Kidney (tissue), 14 donors: ENCODE data around the gene FAF2. TPM values are rescaled to one million over a fixed set of nuclear protein-coding genes. Genes with fewer than 3 reads are reported as not detected.

Source experiments
- DNase-seq, 5 donors: peaks; one replicate each; pipeline ENCODE4 v3.0.0-alpha.2; 2013 to 2020
- FAIRE-seq: peaks from 2 replicates; lab custom pipeline; 2012; peaks lifted over from hg19 to GRCh38; lab: Jason Lieb, UNC
- H3K27ac ChIP-seq, 2 donors: one replicate each; pipeline ENCODE4 v1.7.0; 2013; ENCODE audit warnings: low read depth in 2 of 2, low read length in 2 of 2, inconsistent platforms in 1 of 2
- H3K27me3 ChIP-seq: one replicate; pipeline ENCODE4 v1.7.1; 2013; ENCODE audit warnings: low read length, inconsistent platforms; ENCODE audit not compliant: control insufficient read depth, insufficient read depth
- H3K36me3 ChIP-seq, 3 donors: one replicate each; pipeline versions ENCODE4 v1.7.0 to v1.7.1; 2013; ENCODE audit warnings: low read length in 3 of 3, control low read depth in 1 of 3, inconsistent platforms in 1 of 3; ENCODE audit not compliant: insufficient read depth in 3 of 3, control insufficient read depth in 2 of 3
- H3K4me1 ChIP-seq, 3 donors: one replicate each; pipeline versions ENCODE4 v1.7.0 to v1.7.1; 2013; ENCODE audit warnings: low read length in 3 of 3, inconsistent platforms in 1 of 3, low read depth in 1 of 3; ENCODE audit not compliant: control insufficient read depth in 2 of 3, insufficient read depth in 2 of 3
- H3K4me3 ChIP-seq, 3 donors: one replicate each; pipeline versions ENCODE4 v1.7.0 to v1.8.1; 2013; ENCODE audit warnings: low read length in 3 of 3, control low read depth in 1 of 3, inconsistent platforms in 1 of 3
- H3K9ac ChIP-seq, 3 donors: one replicate each; pipeline versions ENCODE4 v1.7.0 to v1.7.1; 2013; ENCODE audit warnings: low read length in 3 of 3, control low read depth in 1 of 3, inconsistent platforms in 1 of 3
- H3K9me3 ChIP-seq, 3 donors: one replicate each; pipeline versions ENCODE4 v1.7.0 to v1.7.1; 2013; ENCODE audit warnings: low read length in 3 of 3, control low read depth in 1 of 3, inconsistent platforms in 1 of 3; ENCODE audit not compliant: control insufficient read depth in 2 of 3, insufficient read depth in 1 of 3
- CTCF ChIP-seq: IDR thresholded peaks from 3 replicates; pipeline ENCODE4 v1.5.1; 2012; ENCODE audit warnings: mild to moderate bottlenecking, moderate library complexity, borderline replicate concordance; ENCODE audit not compliant: insufficient read depth; ENCODE audit errors: extremely low read depth
- intact Hi-C: fragments of 100-400 bp; cut with DNase I; formaldehyde crosslinking; loops from one replicate; pipeline ENCODE4 v1.11.1; 2022
- polyA plus RNA-seq: library from polyadenylated mRNA; stranded (reverse); fragments of 350-450 nt; fragmentation: Illumina TruSeq; extraction: RNeasy Lipid Tissue Mini Kit (QIAGEN cat#74804); gene quantifications from one replicate; pipeline ENCODE4 v1.2.3, GENCODE V29; 2014; ENCODE audit warnings: low read depth, low replicate concordance; ENCODE audit not compliant: insufficient read depth
- total RNA-seq: library from RNA; stranded (reverse); fragmentation: NEBNext Ultra II Directional; extraction: Animal tissue kit (Norgen Biotek cat#: 25700); gene quantifications from one replicate; pipeline ENCODE4 v1.2.1, GENCODE V29; 2021
- donor health status: control.
- donor health status: control.
- donor health status: control.
- donor health status: control.
- donor health status: control.
- donor health status: DM: yes; HTN: yes; CAD: no.
- donor health status: Normal renal cell carcinoma (clear cell type).

Gene FAF2
- total and polyA plus RNA-seq, 2 donors from 2014 or later = 11.1 to 31.7 TPM

GRCh38 chr5:176410486-176411180 is 37.6 kb upstream of the FAF2 start:
- no peak overlapping the region for H3K4me3 ChIP-seq
- no peaks in the 10 kb centered on the region for H3K9me3 ChIP-seq
- no peak for TF ChIP-seq CTCF
- H3K9ac ChIP-seq = no peak overlapping the region
- peaks cover 0 to 5% (median 0%) of the 10 kb centered on the region in 3 donors for H3K4me1 ChIP-seq
- H3K27ac ChIP-seq = no peak overlapping the region
- H3K27me3 ChIP-seq = no peaks in the 10 kb centered on the region
- FAIRE-seq (no peak), DNase-seq (no peak)
- intact Hi-C loops = no loop called here
- H3K36me3 ChIP-seq = peaks cover 0 to 8% (median 0%) of the 10 kb centered on the region in 3 donors

GRCh38 chr5:176412517-176413254 is 35.5 kb upstream of the FAF2 start:
- intact Hi-C loops = no loop called here
- DNase-seq (no peak), FAIRE-seq (no peak)
- H3K9me3 ChIP-seq = no peaks in the 10 kb centered on the region
- no peaks in the 10 kb centered on the region for H3K27me3 ChIP-seq
- H3K36me3 ChIP-seq = peaks cover 0 to 8% (median 0%) of the 10 kb centered on the region in 3 donors
- H3K4me3 ChIP-seq = no peak overlapping the region
- H3K4me1 ChIP-seq = peaks cover 0 to 13% (median 5%) of the 10 kb centered on the region in 3 donors
- TF ChIP-seq CTCF = no peak
- no peak overlapping the region for H3K27ac ChIP-seq
- no peak overlapping the region for H3K9ac ChIP-seq

GRCh38 chr5:176413255-176413565 is 35.0 kb upstream of the FAF2 start:
- DNase-seq (no peak), FAIRE-seq (no peak)
- intact Hi-C loops = no loop called here
- Histone ChIP-seq H3K9ac (no peak overlapping the region), H3K27me3 (no peaks in the 10 kb centered on the region), H3K4me1 (peaks cover 0 to 13% (median 5%) of the 10 kb centered on the region in 3 donors), H3K4me3 (no peak overlapping the region), H3K27ac (no peak overlapping the region), H3K9me3 (no peaks in the 10 kb centered on the region), H3K36me3 (peaks cover 0 to 8% (median 0%) of the 10 kb centered on the region in 3 donors)
- TF ChIP-seq CTCF = no peak
